Astrocyte (in vitro differentiated cells and primary cell): ENCODE measurements around the gene TP53BP1. TPM values are rescaled to one million over a fixed set of nuclear protein-coding genes. Genes with fewer than 3 reads are reported as not detected.
"Not testable (repeated sequence)": the region's sequence is repeated elsewhere in the genome, so short reads cannot be mapped to it uniquely, and the experiment has no call there.

Experiments
- DNase-seq: peaks from one replicate; pipeline ENCODE4 v3.0.0-alpha.2; 2010; ENCODE audit warnings: low read depth
- FAIRE-seq: peaks from 2 replicates; lab custom pipeline; 2011; peaks lifted over from hg19 to GRCh38; lab: Jason Lieb, UNC
- H2AFZ ChIP-seq: 2 replicates; pipeline ENCODE4 v1.6.0; 2012; ENCODE audit warnings: low read depth, low read length, inconsistent platforms
- H3K27ac ChIP-seq: 2 replicates; pipeline ENCODE4 v1.5.1; 2011; ENCODE audit warnings: low read depth, low read length, inconsistent platforms
- H3K27me3 ChIP-seq: 2 replicates; pipeline ENCODE4 v1.6.0; 2011; ENCODE audit warnings: low read length, inconsistent platforms; ENCODE audit not compliant: insufficient read depth
- H3K36me3 ChIP-seq: 2 replicates; pipeline ENCODE4 v1.5.1; 2011; ENCODE audit warnings: low read length, inconsistent platforms; ENCODE audit not compliant: insufficient read depth
- H3K4me1 ChIP-seq: 2 replicates; pipeline ENCODE4 v1.5.1; 2011; ENCODE audit warnings: low read length, inconsistent platforms; ENCODE audit not compliant: insufficient read depth
- H3K4me2 ChIP-seq: 2 replicates; pipeline ENCODE4 v1.6.0; 2012; ENCODE audit warnings: low read length, inconsistent platforms
- H3K4me3 ChIP-seq: 2 replicates; pipeline ENCODE4 v1.5.1; 2011; ENCODE audit warnings: low read depth, mild to moderate bottlenecking, low read length, inconsistent platforms; ENCODE audit not compliant: insufficient read depth
- H3K79me2 ChIP-seq: 2 replicates; pipeline ENCODE4 v1.6.0; 2012; ENCODE audit warnings: mild to moderate bottlenecking, low read length, inconsistent platforms; ENCODE audit not compliant: insufficient read depth
- H3K9ac ChIP-seq: 2 replicates; pipeline ENCODE4 v1.6.0; 2012; ENCODE audit warnings: mild to moderate bottlenecking, low read length, inconsistent platforms
- H3K9me3 ChIP-seq: 2 replicates; pipeline ENCODE4 v1.5.1; 2012; ENCODE audit warnings: low read depth, mild to moderate bottlenecking, low read length, inconsistent platforms; ENCODE audit not compliant: insufficient read depth
- H4K20me1 ChIP-seq: 2 replicates; pipeline ENCODE4 v1.6.0; 2012; ENCODE audit warnings: low read length, inconsistent platforms; ENCODE audit not compliant: insufficient read depth
- H3K27ac Mint-ChIP-seq: one replicate; pipeline ENCODE4 v1.8.0; 2021; ENCODE audit warnings: mild to moderate bottlenecking, mixed read lengths; ENCODE audit not compliant: unreplicated experiment
- H3K27me3 Mint-ChIP-seq: one replicate; pipeline ENCODE4 v1.8.0; 2021; ENCODE audit warnings: low read depth, mixed read lengths; ENCODE audit not compliant: unreplicated experiment
- H3K36me3 Mint-ChIP-seq: one replicate; pipeline ENCODE4 v1.8.0; 2021; ENCODE audit warnings: low read depth, mixed read lengths; ENCODE audit not compliant: unreplicated experiment
- H3K4me1 Mint-ChIP-seq: one replicate; pipeline ENCODE4 v1.8.0; 2021; ENCODE audit warnings: low read depth, mixed read lengths; ENCODE audit not compliant: unreplicated experiment
- H3K4me3 Mint-ChIP-seq: one replicate; pipeline ENCODE4 v1.8.0; 2021; ENCODE audit warnings: mild to moderate bottlenecking, moderate library complexity, mixed read lengths; ENCODE audit not compliant: unreplicated experiment
- H3K9me3 Mint-ChIP-seq: one replicate; pipeline ENCODE4 v1.8.0; 2021; ENCODE audit warnings: mild to moderate bottlenecking, mixed read lengths; ENCODE audit not compliant: unreplicated experiment
- CTCF ChIP-seq: IDR thresholded peaks from 2 replicates; pipeline ENCODE4 v1.5.1; 2011; ENCODE audit warnings: low read depth, mild to moderate bottlenecking, inconsistent platforms, low read length, moderate library complexity; ENCODE audit not compliant: insufficient read depth
- EZH2 ChIP-seq: IDR thresholded peaks from 2 replicates; pipeline ENCODE4 v1.6.1; 2012; ENCODE audit warnings: mild to moderate bottlenecking, low read length, inconsistent platforms; ENCODE audit not compliant: insufficient read depth
- total RNA-seq: library from RNA; stranded (reverse); gene quantifications from 2 replicates; pipeline ENCODE4 v1.2.1, GENCODE V29; 2021

Gene TP53BP1
- total RNA-seq, 1 donor from 2014 or later: 71.9 TPM

DNA sequence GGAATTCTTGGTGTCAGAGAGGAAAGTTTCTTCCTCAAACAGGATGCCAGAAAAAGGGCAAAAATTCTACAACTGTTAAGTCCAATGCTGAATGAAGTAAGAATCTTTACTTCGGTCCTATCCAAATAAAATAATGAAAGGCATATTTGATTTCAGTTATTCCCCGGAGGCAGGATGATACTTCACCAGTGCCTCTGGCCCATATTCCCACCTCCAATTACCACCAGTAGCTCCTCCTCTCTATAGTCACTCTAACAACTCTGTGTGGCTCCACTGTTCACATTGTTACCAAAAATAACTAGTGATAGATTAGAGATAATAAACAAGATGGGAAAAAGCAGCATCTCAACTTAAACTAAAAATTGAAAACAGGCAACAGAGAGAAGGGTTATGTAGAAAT is 45.1 kb upstream of the TP53BP1 start:
- no peaks in the 10 kb centered on the region for H3K36me3 ChIP-seq
- no peak overlapping the region for H3K27ac ChIP-seq
- Mint-ChIP-seq H3K27ac (no peak overlapping the region), H3K9me3 (no peaks in the 10 kb centered on the region), H3K4me1 (no peaks in the 10 kb centered on the region), H3K27me3 (no peaks in the 10 kb centered on the region), H3K4me3 (no peak overlapping the region), H3K36me3 (peaks cover 19% of the 10 kb centered on the region)
- H3K9ac ChIP-seq: no peak overlapping the region
- no peak for DNase-seq
- H3K79me2 ChIP-seq: no peaks in the 10 kb centered on the region
- no peak for TF ChIP-seq CTCF
- TF ChIP-seq EZH2: no peak
- no peak overlapping the region for H3K4me3 ChIP-seq
- H2AFZ ChIP-seq: no peak overlapping the region
- FAIRE-seq: no peak
- no peaks in the 10 kb centered on the region for H3K4me1 ChIP-seq
- H4K20me1 ChIP-seq: no peaks in the 10 kb centered on the region
- no peaks in the 10 kb centered on the region for H3K9me3 ChIP-seq
- H3K4me2 ChIP-seq: no peak overlapping the region
- no peaks in the 10 kb centered on the region for H3K27me3 ChIP-seq

DNA sequence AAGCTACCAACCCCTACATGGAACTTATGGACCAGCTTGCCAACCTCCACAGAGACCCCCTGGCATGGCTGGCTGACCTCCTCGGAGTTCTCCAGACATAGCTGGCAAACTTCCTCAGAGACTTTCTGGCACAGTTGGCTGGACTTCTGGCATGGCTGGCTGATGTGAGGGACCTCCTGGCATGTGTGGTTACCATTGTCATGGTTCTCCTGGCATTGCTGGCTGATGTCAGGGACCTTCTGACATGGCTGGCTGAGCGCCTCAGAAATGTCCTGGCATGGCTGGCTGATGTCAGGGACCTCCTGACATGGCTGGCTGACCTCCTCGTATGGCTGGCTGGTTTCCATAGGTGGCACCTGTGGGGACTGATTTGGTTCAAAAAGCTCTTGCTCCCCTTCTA is 41.9 kb upstream of the TP53BP1 start:
- H3K79me2 ChIP-seq: no peaks in the 10 kb centered on the region
- no peak overlapping the region for H3K9ac ChIP-seq
- H3K9me3 ChIP-seq: no peaks in the 10 kb centered on the region
- no peak for TF ChIP-seq CTCF
- no peak for TF ChIP-seq EZH2
- no peak for FAIRE-seq
- H2AFZ ChIP-seq: no peak overlapping the region
- Mint-ChIP-seq H3K9me3 (no peaks in the 10 kb centered on the region), H3K27me3 (no peaks in the 10 kb centered on the region), H3K27ac (no peak overlapping the region), H3K36me3 (peaks cover 29% of the 10 kb centered on the region), H3K4me1 (peaks cover 10% of the 10 kb centered on the region), H3K4me3 (no peak overlapping the region)
- no peak overlapping the region for H3K4me3 ChIP-seq
- H4K20me1 ChIP-seq: no peaks in the 10 kb centered on the region
- H3K27ac ChIP-seq: no peak overlapping the region
- no peaks in the 10 kb centered on the region for H3K4me1 ChIP-seq
- H3K27me3 ChIP-seq: no peaks in the 10 kb centered on the region
- H3K36me3 ChIP-seq: peaks cover 1% of the 10 kb centered on the region
- DNase-seq: no peak
- H3K4me2 ChIP-seq: no peak overlapping the region

- H3K27ac Mint-ChIP-seq, H3K9ac ChIP-seq, H2AFZ ChIP-seq, FAIRE-seq, H3K4me1 ChIP-seq, H3K4me3 ChIP-seq, H3K36me3 ChIP-seq, H3K27me3 ChIP-seq, H3K9me3 ChIP-seq, H3K27me3 Mint-ChIP-seq, H3K4me3 Mint-ChIP-seq, H4K20me1 ChIP-seq, H3K4me2 ChIP-seq, H3K79me2 ChIP-seq, DNase-seq, H3K27ac ChIP-seq, H3K9me3 Mint-ChIP-seq: not testable (repeated sequence)
- H3K4me1 Mint-ChIP-seq: peaks cover 13% of the 10 kb centered on the region
- peaks cover 32% of the 10 kb centered on the region for H3K36me3 Mint-ChIP-seq
Measured at GRCh38 chr15:43532826-43533225, 39.9 kb upstream of the TP53BP1 start.
